Astrocyte (in vitro differentiated cells and primary cell): ENCODE measurements around the gene ZW10. TPM values are rescaled to one million over a fixed set of nuclear protein-coding genes. Genes with fewer than 3 reads are reported as not detected.
"Not testable (repeated sequence)": the region's sequence is repeated elsewhere in the genome, so short reads cannot be mapped to it uniquely, and the experiment has no call there.

Experiments
- DNase-seq: peaks from one replicate; pipeline ENCODE4 v3.0.0-alpha.2; 2010; ENCODE audit warnings: low read depth
- FAIRE-seq: peaks from 2 replicates; lab custom pipeline; 2011; peaks lifted over from hg19 to GRCh38; lab: Jason Lieb, UNC
- H2AFZ ChIP-seq: 2 replicates; pipeline ENCODE4 v1.6.0; 2012; ENCODE audit warnings: low read depth, low read length, inconsistent platforms
- H3K27ac ChIP-seq: 2 replicates; pipeline ENCODE4 v1.5.1; 2011; ENCODE audit warnings: low read depth, low read length, inconsistent platforms
- H3K27me3 ChIP-seq: 2 replicates; pipeline ENCODE4 v1.6.0; 2011; ENCODE audit warnings: low read length, inconsistent platforms; ENCODE audit not compliant: insufficient read depth
- H3K36me3 ChIP-seq: 2 replicates; pipeline ENCODE4 v1.5.1; 2011; ENCODE audit warnings: low read length, inconsistent platforms; ENCODE audit not compliant: insufficient read depth
- H3K4me1 ChIP-seq: 2 replicates; pipeline ENCODE4 v1.5.1; 2011; ENCODE audit warnings: low read length, inconsistent platforms; ENCODE audit not compliant: insufficient read depth
- H3K4me2 ChIP-seq: 2 replicates; pipeline ENCODE4 v1.6.0; 2012; ENCODE audit warnings: low read length, inconsistent platforms
- H3K4me3 ChIP-seq: 2 replicates; pipeline ENCODE4 v1.5.1; 2011; ENCODE audit warnings: low read depth, mild to moderate bottlenecking, low read length, inconsistent platforms; ENCODE audit not compliant: insufficient read depth
- H3K79me2 ChIP-seq: 2 replicates; pipeline ENCODE4 v1.6.0; 2012; ENCODE audit warnings: mild to moderate bottlenecking, low read length, inconsistent platforms; ENCODE audit not compliant: insufficient read depth
- H3K9ac ChIP-seq: 2 replicates; pipeline ENCODE4 v1.6.0; 2012; ENCODE audit warnings: mild to moderate bottlenecking, low read length, inconsistent platforms
- H3K9me3 ChIP-seq: 2 replicates; pipeline ENCODE4 v1.5.1; 2012; ENCODE audit warnings: low read depth, mild to moderate bottlenecking, low read length, inconsistent platforms; ENCODE audit not compliant: insufficient read depth
- H4K20me1 ChIP-seq: 2 replicates; pipeline ENCODE4 v1.6.0; 2012; ENCODE audit warnings: low read length, inconsistent platforms; ENCODE audit not compliant: insufficient read depth
- H3K27ac Mint-ChIP-seq: one replicate; pipeline ENCODE4 v1.8.0; 2021; ENCODE audit warnings: mild to moderate bottlenecking, mixed read lengths; ENCODE audit not compliant: unreplicated experiment
- H3K27me3 Mint-ChIP-seq: one replicate; pipeline ENCODE4 v1.8.0; 2021; ENCODE audit warnings: low read depth, mixed read lengths; ENCODE audit not compliant: unreplicated experiment
- H3K36me3 Mint-ChIP-seq: one replicate; pipeline ENCODE4 v1.8.0; 2021; ENCODE audit warnings: low read depth, mixed read lengths; ENCODE audit not compliant: unreplicated experiment
- H3K4me1 Mint-ChIP-seq: one replicate; pipeline ENCODE4 v1.8.0; 2021; ENCODE audit warnings: low read depth, mixed read lengths; ENCODE audit not compliant: unreplicated experiment
- H3K4me3 Mint-ChIP-seq: one replicate; pipeline ENCODE4 v1.8.0; 2021; ENCODE audit warnings: mild to moderate bottlenecking, moderate library complexity, mixed read lengths; ENCODE audit not compliant: unreplicated experiment
- H3K9me3 Mint-ChIP-seq: one replicate; pipeline ENCODE4 v1.8.0; 2021; ENCODE audit warnings: mild to moderate bottlenecking, mixed read lengths; ENCODE audit not compliant: unreplicated experiment
- EZH2 ChIP-seq: IDR thresholded peaks from 2 replicates; pipeline ENCODE4 v1.6.1; 2012; ENCODE audit warnings: mild to moderate bottlenecking, low read length, inconsistent platforms; ENCODE audit not compliant: insufficient read depth
- total RNA-seq: library from RNA; stranded (reverse); gene quantifications from 2 replicates; pipeline ENCODE4 v1.2.1, GENCODE V29; 2021
- TF ChIP-seq, protein P1 (sequence below): IDR thresholded peaks from 2 replicates; pipeline ENCODE4 v1.5.1; 2011; ENCODE audit warnings: low read depth, mild to moderate bottlenecking, inconsistent platforms, low read length, moderate library complexity; ENCODE audit not compliant: insufficient read depth

ZW10 gene
- total RNA-seq, 1 donor from 2014 or later = 17.9 TPM

DNA sequence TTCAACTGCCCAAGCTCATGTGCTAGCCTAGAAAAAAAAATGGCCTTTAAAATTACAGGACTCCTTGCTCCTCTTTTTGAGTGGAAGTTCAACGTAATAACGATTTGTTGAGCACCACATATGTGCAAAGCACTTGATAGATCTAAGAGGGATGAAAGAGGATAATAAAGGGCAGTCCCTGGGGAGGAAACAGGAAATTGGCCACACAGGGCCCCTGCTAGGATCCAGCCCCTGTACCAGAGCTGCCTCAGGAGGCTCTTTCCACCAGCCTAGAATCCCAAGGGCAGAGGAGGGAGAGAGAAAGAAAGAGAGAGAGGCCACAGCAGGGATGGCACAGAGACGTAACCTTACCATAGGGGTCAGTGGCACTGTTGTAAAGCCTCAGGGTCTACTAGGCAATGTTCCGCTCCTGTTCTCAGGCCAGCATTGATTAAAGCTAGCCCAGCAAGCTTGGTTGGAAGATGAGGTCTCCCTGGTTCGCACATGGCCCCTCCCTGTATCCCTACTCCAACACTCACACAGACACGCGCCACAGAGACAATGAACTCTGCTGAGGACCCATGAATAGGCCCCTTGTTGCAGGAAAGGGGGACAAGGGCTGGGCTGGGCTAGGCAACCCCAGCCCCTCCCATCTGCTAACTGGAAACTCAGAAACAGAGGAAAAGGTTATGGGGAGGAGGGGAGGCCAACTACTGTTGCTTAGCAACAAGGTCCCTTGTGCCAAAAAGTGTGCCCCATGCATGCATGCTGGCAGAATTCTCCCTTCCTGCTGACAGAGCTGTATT, 67.4 kb downstream of the ZW10 start, which contains the start of gene TMPRSS5:
Gene TMPRSS5, minus strand, starts transcription at position 438 of the 785 bp plus-strand sequence. Its CDS starts 84 bp downstream, at position 354.
- Histone ChIP-seq H3K4me2 (no peak within 1 kb of the TSS), H3K9me3 (peaks cover 3% of the 10 kb centered on the region), H4K20me1 (no peaks in the 10 kb centered on the region), H3K36me3 (no peaks in the 10 kb centered on the region), H2AFZ (no peak within 1 kb of the TSS), H3K9ac (no peak within 1 kb of the TSS), H3K79me2 (no peaks in the 10 kb centered on the region), H3K4me3 (no peak within 1 kb of the TSS), H3K27me3 (no peaks in the 10 kb centered on the region), H3K27ac (no peak within 1 kb of the TSS), H3K4me1 (no peaks in the 10 kb centered on the region)
- H3K27me3 Mint-ChIP-seq = no peaks in the 10 kb centered on the region
- FAIRE-seq (no peak), DNase-seq (no peak)
- no peak within 1 kb of the TSS for H3K4me3 Mint-ChIP-seq
- TF ChIP-seq, protein P1, sequence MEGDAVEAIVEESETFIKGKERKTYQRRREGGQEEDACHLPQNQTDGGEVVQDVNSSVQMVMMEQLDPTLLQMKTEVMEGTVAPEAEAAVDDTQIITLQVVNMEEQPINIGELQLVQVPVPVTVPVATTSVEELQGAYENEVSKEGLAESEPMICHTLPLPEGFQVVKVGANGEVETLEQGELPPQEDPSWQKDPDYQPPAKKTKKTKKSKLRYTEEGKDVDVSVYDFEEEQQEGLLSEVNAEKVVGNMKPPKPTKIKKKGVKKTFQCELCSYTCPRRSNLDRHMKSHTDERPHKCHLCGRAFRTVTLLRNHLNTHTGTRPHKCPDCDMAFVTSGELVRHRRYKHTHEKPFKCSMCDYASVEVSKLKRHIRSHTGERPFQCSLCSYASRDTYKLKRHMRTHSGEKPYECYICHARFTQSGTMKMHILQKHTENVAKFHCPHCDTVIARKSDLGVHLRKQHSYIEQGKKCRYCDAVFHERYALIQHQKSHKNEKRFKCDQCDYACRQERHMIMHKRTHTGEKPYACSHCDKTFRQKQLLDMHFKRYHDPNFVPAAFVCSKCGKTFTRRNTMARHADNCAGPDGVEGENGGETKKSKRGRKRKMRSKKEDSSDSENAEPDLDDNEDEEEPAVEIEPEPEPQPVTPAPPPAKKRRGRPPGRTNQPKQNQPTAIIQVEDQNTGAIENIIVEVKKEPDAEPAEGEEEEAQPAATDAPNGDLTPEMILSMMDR = no peak
- no peak for TF ChIP-seq EZH2
- H3K9me3 Mint-ChIP-seq = peaks cover 6% of the 10 kb centered on the region
- no peak within 1 kb of the TSS for H3K27ac Mint-ChIP-seq
- peaks cover 7% of the 10 kb centered on the region for H3K36me3 Mint-ChIP-seq
- no peaks in the 10 kb centered on the region for H3K4me1 Mint-ChIP-seq

DNA sequence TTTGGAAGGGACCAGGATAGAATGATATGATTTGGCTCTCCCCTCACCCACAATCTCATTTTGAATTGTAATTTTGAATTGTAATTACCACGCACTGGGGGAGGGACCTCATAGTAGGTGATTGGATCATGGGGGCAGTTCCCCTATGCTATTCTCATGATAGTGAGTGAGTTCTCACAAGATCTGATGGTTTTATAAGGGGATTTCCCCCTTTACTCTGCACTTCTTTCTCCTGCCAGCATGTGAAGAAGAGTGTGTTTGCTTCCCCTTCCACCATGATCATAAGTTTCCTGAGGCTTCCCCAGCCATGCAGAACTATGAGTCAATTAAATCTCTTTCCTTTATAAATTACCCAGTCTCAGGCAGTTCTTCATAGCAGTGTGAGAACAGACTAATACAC, 69.9 kb downstream of the ZW10 start:
- not testable (repeated sequence) for H2AFZ ChIP-seq, H3K4me2 ChIP-seq, H3K27ac Mint-ChIP-seq, H4K20me1 ChIP-seq, H3K79me2 ChIP-seq, FAIRE-seq, H3K9me3 ChIP-seq, H3K27ac ChIP-seq, H3K27me3 Mint-ChIP-seq, H3K4me1 ChIP-seq, H3K4me3 ChIP-seq, DNase-seq, H3K4me3 Mint-ChIP-seq, H3K27me3 ChIP-seq, H3K9ac ChIP-seq, H3K4me1 Mint-ChIP-seq, H3K36me3 ChIP-seq
- Mint-ChIP-seq H3K36me3 (peaks cover 15% of the 10 kb centered on the region), H3K9me3 (peaks cover 16% of the 10 kb centered on the region)

DNA sequence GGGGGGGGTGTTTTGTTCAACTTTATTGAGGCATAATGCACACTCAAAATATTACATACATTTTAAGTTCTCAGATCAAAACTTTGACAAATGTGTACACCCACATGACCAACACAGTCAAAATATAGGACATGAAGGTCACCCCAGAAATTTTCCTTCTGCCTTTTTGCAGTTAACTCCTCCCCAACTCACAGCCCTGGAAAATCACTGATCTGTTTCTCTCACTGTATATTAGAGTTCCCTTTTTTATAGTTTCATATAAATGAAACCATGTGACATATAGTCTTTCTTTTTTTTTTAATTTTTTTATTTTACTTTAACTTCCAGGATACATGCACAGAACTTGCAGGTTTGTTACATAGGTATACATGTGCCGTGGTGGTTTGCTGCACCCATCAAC, 72.0 kb downstream of the ZW10 start:
- peaks cover 16% of the 10 kb centered on the region for H3K9me3 Mint-ChIP-seq
- Histone ChIP-seq H3K27ac (no peak overlapping the region), H3K4me1 (peaks cover 15% of the 10 kb centered on the region), H3K79me2 (no peaks in the 10 kb centered on the region), H3K27me3 (peaks cover 2% of the 10 kb centered on the region), H3K4me3 (no peak overlapping the region), H3K9ac (no peak overlapping the region), H4K20me1 (no peaks in the 10 kb centered on the region), H3K9me3 (no peaks in the 10 kb centered on the region), H2AFZ (no peak overlapping the region), H3K36me3 (no peaks in the 10 kb centered on the region), H3K4me2 (no peak overlapping the region)
- TF ChIP-seq EZH2 = no peak
- TF ChIP-seq, protein P1 = no peak
- DNase-seq (no peak), FAIRE-seq (no peak)
- peaks cover 16% of the 10 kb centered on the region for H3K36me3 Mint-ChIP-seq
- no peaks in the 10 kb centered on the region for H3K4me1 Mint-ChIP-seq
- H3K27me3 Mint-ChIP-seq = peaks cover 5% of the 10 kb centered on the region
- no peak overlapping the region for H3K27ac Mint-ChIP-seq
- H3K4me3 Mint-ChIP-seq = no peak overlapping the region
